Measurements from ENCODE around the gene SLC13A5.
"Not testable (repeated sequence)": the region's sequence is repeated elsewhere in the genome, so short reads cannot be mapped to it uniquely, and the experiment has no call there.

Gene SLC13A5

DNA sequence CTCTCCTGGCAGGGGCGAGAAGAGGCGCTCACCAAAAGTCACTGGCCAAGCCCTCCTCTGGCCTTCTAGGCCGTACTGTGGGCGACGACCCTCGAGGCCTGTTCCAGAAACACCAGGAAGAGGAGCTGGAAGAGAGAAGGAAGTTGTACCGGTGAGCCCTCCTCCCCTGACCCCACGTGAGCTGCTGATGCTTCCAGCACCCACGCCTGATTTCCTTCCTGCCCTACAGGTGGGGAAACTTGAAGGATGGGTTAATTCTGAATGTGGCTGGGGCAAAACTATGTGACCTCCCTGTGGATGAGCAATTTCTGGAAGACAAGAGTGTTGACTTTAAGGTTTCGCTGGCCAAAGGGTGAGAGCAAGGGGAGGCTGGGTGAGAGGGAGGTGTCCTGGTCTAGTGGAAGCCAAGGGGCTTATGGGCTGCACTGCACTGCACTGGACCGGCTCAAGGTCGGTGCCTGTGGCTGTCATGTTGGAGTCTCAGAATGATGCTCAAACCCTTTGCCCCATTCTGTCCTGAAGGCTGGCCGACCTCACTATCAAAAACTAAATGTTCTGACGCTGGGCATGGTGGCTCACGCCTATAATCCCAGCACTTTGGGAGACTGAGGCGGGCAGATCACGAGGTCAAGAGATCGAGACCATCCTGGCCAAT is 55.4 kb downstream of the SLC13A5 start:
- Histone ChIP-seq H3K4ac (ENCODE audit: low read length) (no peak overlapping the region), H2AFZ (ENCODE audit: low read length) (peak overlapping the region; percentile 79), H3K36me3 (replicated peaks in 1 of 2; ENCODE audit: control insufficient read depth in 2 of 2, insufficient read depth in 2 of 2, low read length in 2 of 2) (no peaks in the 10 kb centered on the region), H3K9ac (ENCODE audit: low read depth, low read length, poor library complexity) (no peak overlapping the region), H3K14ac (ENCODE audit: low read length) (no peak overlapping the region), H2BK120ac (ENCODE audit: low read depth, low read length) (no peak overlapping the region), H2AK5ac (ENCODE audit: low read depth, low read length) (peak overlapping the region; percentile 67), H3K9me3 (replicated peaks in 1 of 2; ENCODE audit: control insufficient read depth in 2 of 2, insufficient read depth in 1 of 2, low read depth in 1 of 2, low read length in 2 of 2) (no peaks in the 10 kb centered on the region), H3K27me3 (ENCODE audit: control insufficient read depth in 3 of 3, insufficient read depth in 3 of 3, low read depth in 1 of 3, low read length in 3 of 3) (peaks cover 0 to 70% (median 32%) of the 10 kb centered on the region in 3 experiments), H3K4me3 (ENCODE audit: low read length in 2 of 2) (peak overlapping the region in 1 of 2 donors; percentile 35), H2BK15ac (ENCODE audit: low read length) (no peak overlapping the region), H3K4me2 (ENCODE audit: insufficient read depth, low read length, poor library complexity, severe bottlenecking) (peak overlapping the region; percentile 24), H2BK12ac (ENCODE audit: low read length) (no peak overlapping the region), H2BK5ac (ENCODE audit: low read length) (no peak overlapping the region), H3K27ac (replicated peaks; ENCODE audit: low read length) (no peak overlapping the region), H3K79me1 (ENCODE audit: low read depth, low read length) (no peaks in the 10 kb centered on the region), H3K23ac (ENCODE audit: low read depth, low read length, poor library complexity) (no peak overlapping the region), H3K18ac (ENCODE audit: low read length) (peak overlapping the region; percentile 84), H3K4me1 (ENCODE audit: control insufficient read depth in 2 of 2, insufficient read depth in 1 of 2, low read depth in 1 of 2, low read length in 2 of 2) (peaks cover 12 to 20% of the 10 kb centered on the region in 2 donors), H4K8ac (ENCODE audit: low read depth, low read length) (no peak overlapping the region), H4K91ac (ENCODE audit: low read depth, low read length, poor library complexity) (no peak overlapping the region)
- WGBS, 2 donors (ENCODE audit: extremely low coverage in 2 of 2, insufficient read length in 2 of 2, insufficient replicate concordance in 1 of 2): no CpG with 5 or more reads among the region's 18 CpGs
- no peak for DNase-seq (ENCODE audit: low spot score)

DNA sequence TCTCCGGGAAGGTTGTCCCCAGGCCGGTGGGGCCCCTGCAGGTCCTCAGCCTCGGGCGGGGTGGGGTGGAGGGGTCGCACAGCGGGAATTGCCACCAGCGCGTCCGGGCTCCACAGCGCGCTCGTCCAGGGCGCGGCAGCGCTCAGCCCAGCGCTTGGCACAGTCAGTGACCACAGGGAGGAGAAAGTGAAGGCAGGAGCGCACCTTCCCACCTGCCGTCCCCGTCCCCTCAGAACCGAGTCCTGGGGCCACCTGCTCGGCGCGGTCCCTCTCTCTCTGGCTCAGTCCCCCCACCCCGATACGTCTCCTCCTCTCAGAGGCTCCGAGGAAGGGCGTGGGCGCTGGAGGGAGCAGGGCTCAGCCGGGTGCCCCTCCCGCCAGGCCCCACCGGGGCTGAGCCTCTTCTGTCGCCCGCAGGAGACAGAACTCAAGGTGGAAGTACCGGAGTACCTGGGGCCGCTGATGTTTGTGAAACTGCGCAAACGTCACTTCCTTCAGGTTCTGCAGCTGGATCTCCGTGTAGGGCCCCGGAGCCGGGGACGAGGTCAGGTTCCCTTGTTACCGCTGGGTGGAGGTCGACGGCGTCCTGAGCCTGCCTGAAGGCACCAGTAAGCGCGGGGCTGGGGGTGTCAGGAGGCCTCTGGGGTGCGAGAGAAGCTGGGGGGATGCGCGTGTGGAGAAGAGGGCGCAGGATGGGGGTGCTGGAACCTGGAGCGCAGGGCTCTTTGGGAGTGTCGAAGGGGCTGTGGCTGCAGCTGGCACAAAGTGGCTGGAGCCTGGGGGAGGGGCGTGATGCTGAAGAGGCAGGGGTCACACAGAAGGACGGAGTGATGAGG is 56.2 kb downstream of the SLC13A5 start:
- H3K14ac ChIP-seq (ENCODE audit: low read length): peak overlapping the region; percentile 15
- H3K9ac ChIP-seq (ENCODE audit: low read depth, low read length, poor library complexity); H4K91ac ChIP-seq (ENCODE audit: low read depth, low read length, poor library complexity); H2BK5ac ChIP-seq (ENCODE audit: low read length); H3K9me3 ChIP-seq (replicated peaks in 1 of 2; ENCODE audit: control insufficient read depth in 2 of 2, insufficient read depth in 1 of 2, low read depth in 1 of 2, low read length in 2 of 2); H2BK120ac ChIP-seq (ENCODE audit: low read depth, low read length); H3K36me3 ChIP-seq (replicated peaks in 1 of 2; ENCODE audit: control insufficient read depth in 2 of 2, insufficient read depth in 2 of 2, low read length in 2 of 2); H3K79me1 ChIP-seq (ENCODE audit: low read depth, low read length); H2BK15ac ChIP-seq (ENCODE audit: low read length); H3K23ac ChIP-seq (ENCODE audit: low read depth, low read length, poor library complexity); H3K27ac ChIP-seq (replicated peaks; ENCODE audit: low read length); DNase-seq (ENCODE audit: low spot score); H4K8ac ChIP-seq (ENCODE audit: low read depth, low read length); H3K4ac ChIP-seq (ENCODE audit: low read length); H2BK12ac ChIP-seq (ENCODE audit: low read length): not testable (repeated sequence)
- H3K4me2 ChIP-seq (ENCODE audit: insufficient read depth, low read length, poor library complexity, severe bottlenecking): peak overlapping the region; percentile 61
- peak overlapping the region; percentile 84 for H3K18ac ChIP-seq (ENCODE audit: low read length)
- H2AFZ ChIP-seq (ENCODE audit: low read length): peak overlapping the region; percentile 79
- peaks cover 0 to 63% (median 32%) of the 10 kb centered on the region in 3 experiments for H3K27me3 ChIP-seq (ENCODE audit: control insufficient read depth in 3 of 3, insufficient read depth in 3 of 3, low read depth in 1 of 3, low read length in 3 of 3)
- peak overlapping the region; percentile 67 for H2AK5ac ChIP-seq (ENCODE audit: low read depth, low read length)
- H3K4me3 ChIP-seq (ENCODE audit: low read length in 2 of 2): peak overlapping the region; percentile 35 to 65
- peaks cover 15 to 22% of the 10 kb centered on the region in 2 donors for H3K4me1 ChIP-seq (ENCODE audit: control insufficient read depth in 2 of 2, insufficient read depth in 1 of 2, low read depth in 1 of 2, low read length in 2 of 2)
- WGBS, 2 donors (ENCODE audit: extremely low coverage in 2 of 2, insufficient read length in 2 of 2, insufficient replicate concordance in 1 of 2): no CpG with 5 or more reads among the region's 55 CpGs

DNA sequence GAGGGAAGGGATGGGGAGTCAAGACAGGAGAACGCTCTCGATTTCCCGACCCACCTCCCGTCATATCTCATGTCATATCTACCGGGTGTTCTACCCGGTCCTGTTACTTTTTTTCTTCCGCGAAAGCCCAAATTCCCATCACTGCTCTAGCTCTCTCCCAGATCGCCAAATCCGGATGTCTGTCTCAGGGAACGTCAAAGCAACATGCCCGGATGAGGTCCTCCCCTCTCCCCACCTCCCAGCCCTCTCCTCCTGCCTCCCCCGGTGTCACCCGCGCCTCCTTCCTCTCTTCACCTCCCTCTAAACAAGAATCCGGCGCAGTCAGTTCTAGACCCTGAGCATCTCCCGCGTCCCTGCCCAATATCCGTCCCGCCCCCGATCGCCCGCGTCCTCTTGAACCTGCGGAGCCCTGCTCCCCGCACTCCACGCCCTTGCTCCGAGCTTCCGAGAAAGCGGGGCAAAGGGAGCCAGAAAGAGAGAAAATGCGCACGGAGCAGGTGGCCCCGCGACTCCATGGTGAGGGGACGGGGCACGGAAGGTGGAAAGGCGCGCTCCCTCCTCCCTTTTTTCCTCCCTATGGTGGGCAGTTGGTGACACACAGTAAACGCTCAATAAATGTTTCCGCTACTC is 57.3 kb downstream of the SLC13A5 start:
- not testable (repeated sequence) for H2BK15ac ChIP-seq (ENCODE audit: low read length); H2BK12ac ChIP-seq (ENCODE audit: low read length); H3K18ac ChIP-seq (ENCODE audit: low read length); H2BK5ac ChIP-seq (ENCODE audit: low read length); H3K27ac ChIP-seq (replicated peaks; ENCODE audit: low read length); H3K4ac ChIP-seq (ENCODE audit: low read length); H2BK120ac ChIP-seq (ENCODE audit: low read depth, low read length); H4K8ac ChIP-seq (ENCODE audit: low read depth, low read length); H3K23ac ChIP-seq (ENCODE audit: low read depth, low read length, poor library complexity); H3K9ac ChIP-seq (ENCODE audit: low read depth, low read length, poor library complexity); DNase-seq (ENCODE audit: low spot score); H3K79me1 ChIP-seq (ENCODE audit: low read depth, low read length); H3K36me3 ChIP-seq (replicated peaks in 1 of 2; ENCODE audit: control insufficient read depth in 2 of 2, insufficient read depth in 2 of 2, low read length in 2 of 2); H2AK5ac ChIP-seq (ENCODE audit: low read depth, low read length); H4K91ac ChIP-seq (ENCODE audit: low read depth, low read length, poor library complexity); H3K9me3 ChIP-seq (replicated peaks in 1 of 2; ENCODE audit: control insufficient read depth in 2 of 2, insufficient read depth in 1 of 2, low read depth in 1 of 2, low read length in 2 of 2); H3K14ac ChIP-seq (ENCODE audit: low read length)
- peak overlapping the region; percentile 72 for H3K4me2 ChIP-seq (ENCODE audit: insufficient read depth, low read length, poor library complexity, severe bottlenecking)
- H3K4me1 ChIP-seq (ENCODE audit: control insufficient read depth in 2 of 2, insufficient read depth in 1 of 2, low read depth in 1 of 2, low read length in 2 of 2): peaks cover 19 to 27% of the 10 kb centered on the region in 2 donors
- H2AFZ ChIP-seq (ENCODE audit: low read length): peak overlapping the region; percentile 79
- H3K27me3 ChIP-seq (ENCODE audit: control insufficient read depth in 3 of 3, insufficient read depth in 3 of 3, low read depth in 1 of 3, low read length in 3 of 3): peaks cover 0 to 53% (median 32%) of the 10 kb centered on the region in 3 experiments
- H3K4me3 ChIP-seq (ENCODE audit: low read length in 2 of 2): peak overlapping the region; percentile 15 to 66
- WGBS, 2 donors (ENCODE audit: extremely low coverage in 2 of 2, insufficient read length in 2 of 2, insufficient replicate concordance in 1 of 2): no CpG with 5 or more reads among the region's 41 CpGs

Measured in neuronal stem cell (in vitro differentiated cells).